Ectodermal cell (in vitro differentiated cells): ENCODE measurements around the gene PGAP1.
"Not testable (repeated sequence)": the region's sequence is repeated elsewhere in the genome, so short reads cannot be mapped to it uniquely, and the experiment has no call there.

Experiments
- H3K27ac ChIP-seq: 2 replicates; pipeline ENCODE4 v1.7.0; 2013; ENCODE audit warnings: mild to moderate bottlenecking, low read depth, low read length; ENCODE audit not compliant: insufficient read depth, poor library complexity, severe bottlenecking
- H3K27me3 ChIP-seq: 2 replicates; pipeline ENCODE4 v1.7.0; 2013; ENCODE audit warnings: mild to moderate bottlenecking, low read length; ENCODE audit not compliant: insufficient read depth, control insufficient read depth, poor library complexity, severe bottlenecking
- H3K36me3 ChIP-seq: one replicate; pipeline ENCODE4 v1.7.0; 2013; ENCODE audit warnings: low read length; ENCODE audit not compliant: control insufficient read depth, insufficient read depth
- H3K4me1 ChIP-seq: one replicate; pipeline ENCODE4 v1.7.0; 2013; ENCODE audit warnings: low read length; ENCODE audit not compliant: control insufficient read depth, insufficient read depth
- H3K4me3 ChIP-seq: 2 replicates; pipeline ENCODE4 v1.7.0; 2013; ENCODE audit warnings: low read depth, low read length, control low read depth; ENCODE audit not compliant: insufficient read depth
- H3K9me3 ChIP-seq: 2 replicates; pipeline ENCODE4 v1.7.0; 2013; ENCODE audit warnings: mild to moderate bottlenecking, low read length, moderate library complexity; ENCODE audit not compliant: control insufficient read depth
- WGBS, 2 experiments: methylation state at CpG; one replicate each; pipeline ENCODE4 v1.1.7; 2013; ENCODE audit warnings: missing lambda C conversion rate in 2 of 2; 5-methylcytosine and 5-hydroxymethylcytosine counted together

PGAP1 gene

DNA sequence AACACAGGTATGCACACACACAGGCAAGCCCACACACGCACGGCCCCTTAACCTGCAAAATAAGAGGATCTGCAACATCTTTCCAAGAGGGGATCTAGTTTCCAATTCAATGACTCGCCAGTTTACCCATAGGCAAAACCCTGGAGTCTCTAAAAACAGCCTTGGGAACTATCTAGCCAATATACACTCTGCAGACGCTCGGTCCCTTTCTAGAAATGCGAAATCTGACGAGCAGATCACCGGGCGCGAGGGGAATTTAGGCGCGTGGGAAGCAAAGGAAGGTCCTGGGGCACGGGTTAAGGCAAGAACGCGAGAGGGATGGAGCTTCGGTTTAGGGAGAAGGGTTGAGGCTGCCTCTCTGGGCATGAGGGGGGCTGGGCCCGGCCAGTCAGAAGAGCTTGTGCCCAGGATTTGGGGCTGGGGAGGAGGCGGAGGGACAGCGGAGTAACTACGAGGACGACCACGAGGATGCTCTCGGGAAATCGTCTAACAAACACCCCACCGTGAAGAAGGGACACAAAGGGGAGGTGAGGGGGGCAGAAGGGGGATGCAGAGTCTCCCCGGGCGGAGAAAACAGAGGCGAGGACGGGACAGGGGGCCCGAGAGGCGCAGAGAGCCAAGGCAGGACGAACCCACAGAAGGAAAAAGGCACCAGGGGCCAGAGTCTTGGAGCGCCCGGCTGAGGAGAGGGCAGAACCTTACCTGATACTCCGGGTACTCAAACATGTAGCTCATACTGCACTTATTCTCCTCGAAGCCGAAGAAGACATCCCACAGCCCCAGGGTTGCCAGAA, 542 bp downstream of the PGAP1 start:
- H3K4me1 ChIP-seq, result peaks cover 3% of the 10 kb centered on the region
- peak overlapping the region; percentile 96 for H3K27ac ChIP-seq
- WGBS, 2 experiments, result 0% methylated on average over 37 of the region's 37 CpGs
- peak overlapping the region; percentile 98 for H3K4me3 ChIP-seq
- no peaks in the 10 kb centered on the region for H3K36me3 ChIP-seq
- no peaks in the 10 kb centered on the region for H3K27me3 ChIP-seq
- no peaks in the 10 kb centered on the region for H3K9me3 ChIP-seq

DNA sequence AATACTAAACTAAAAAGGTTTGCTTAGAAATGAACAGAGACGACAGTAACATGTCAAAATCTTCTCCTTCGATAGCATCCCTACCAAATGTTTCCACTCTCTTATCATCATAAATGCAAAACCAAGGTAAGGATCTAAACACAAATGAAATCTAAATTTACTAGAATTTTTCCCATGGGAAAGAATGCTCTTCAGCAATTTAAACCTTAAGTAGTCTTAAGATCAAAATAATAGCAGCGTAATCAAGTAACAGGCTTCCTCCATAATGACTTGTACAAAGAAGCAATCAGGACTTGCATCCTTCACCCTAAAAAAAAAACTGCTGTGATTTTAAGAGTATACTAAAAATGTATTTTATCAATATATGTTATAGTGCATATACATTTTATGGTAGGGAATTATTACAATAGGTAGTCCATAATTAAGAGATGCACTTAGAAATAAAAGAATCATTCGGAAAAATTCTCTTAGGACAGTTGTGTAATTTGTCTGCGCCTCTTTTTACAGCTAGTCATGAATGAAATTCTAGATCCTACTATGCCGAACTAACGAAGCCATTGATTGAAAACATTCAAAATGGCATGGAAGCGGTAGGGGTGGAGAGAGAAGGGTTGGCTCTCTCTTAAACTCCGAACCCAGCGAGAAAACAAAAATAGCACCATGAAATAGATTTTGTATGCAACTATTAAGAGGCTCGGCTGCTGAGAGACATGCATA, 1.3 kb downstream of the PGAP1 start:
- H3K4me3 ChIP-seq, result peak overlapping the region; percentile 98
- H3K27ac ChIP-seq, result peak overlapping the region; percentile 96
- H3K27me3 ChIP-seq, result no peaks in the 10 kb centered on the region
- H3K36me3 ChIP-seq, result no peaks in the 10 kb centered on the region
- no peaks in the 10 kb centered on the region for H3K9me3 ChIP-seq
- 18 to 20% methylated on average over 11 of the region's 11 CpGs for WGBS, 2 experiments
- peaks cover 3% of the 10 kb centered on the region for H3K4me1 ChIP-seq

DNA sequence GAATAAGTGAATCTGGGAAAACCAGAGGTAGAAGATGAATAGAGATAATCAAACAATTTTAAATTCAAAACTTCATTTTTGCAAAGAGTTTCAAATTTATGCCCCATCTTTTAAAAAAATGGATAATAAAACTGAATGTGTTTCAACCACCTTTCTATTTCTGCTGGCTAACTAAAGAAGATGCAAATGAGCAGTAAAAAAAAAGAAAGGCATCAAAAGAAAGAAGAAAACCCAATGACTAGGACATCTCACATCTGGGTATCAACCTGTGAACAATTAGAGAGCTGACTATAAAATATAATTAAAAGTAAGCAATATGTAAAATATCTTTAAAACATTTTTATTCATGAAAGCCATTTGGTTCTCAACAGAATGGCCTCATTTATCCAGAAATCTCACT, 2.5 kb downstream of the PGAP1 start:
- H3K4me1 ChIP-seq, result peaks cover 3% of the 10 kb centered on the region
- H3K27me3 ChIP-seq, result no peaks in the 10 kb centered on the region
- H3K27ac ChIP-seq, result no peak overlapping the region
- peak overlapping the region; percentile 98 for H3K4me3 ChIP-seq
- no peaks in the 10 kb centered on the region for H3K9me3 ChIP-seq
- H3K36me3 ChIP-seq, result peaks cover 5% of the 10 kb centered on the region

DNA sequence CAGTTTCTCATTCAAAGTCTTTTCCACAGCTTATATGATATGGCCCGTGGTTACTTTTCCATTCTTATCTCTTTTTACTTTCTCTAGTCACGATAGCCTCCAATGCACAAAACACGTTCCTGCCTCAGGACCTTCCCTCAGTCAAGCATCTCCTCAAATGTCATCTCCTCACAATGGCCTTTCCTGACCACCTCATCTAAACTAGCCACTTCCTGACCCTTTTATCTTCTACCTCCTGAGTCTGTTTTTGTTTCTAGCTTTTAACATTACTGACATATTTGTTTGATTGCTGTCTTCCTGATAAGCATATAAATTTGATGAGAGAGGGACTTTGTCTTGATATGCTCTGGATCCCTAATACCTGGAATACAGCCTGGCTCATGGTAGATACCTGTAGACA, 7.6 kb downstream of the PGAP1 start:
- 95 to 97% methylated on average over 3 of the region's 3 CpGs for WGBS, 2 experiments
- peaks cover 34% of the 10 kb centered on the region for H3K36me3 ChIP-seq
- no peaks in the 10 kb centered on the region for H3K9me3 ChIP-seq
- H3K4me3 ChIP-seq, result no peak overlapping the region
- H3K27ac ChIP-seq, result no peak overlapping the region
- H3K27me3 ChIP-seq, result no peaks in the 10 kb centered on the region
- H3K4me1 ChIP-seq, result no peaks in the 10 kb centered on the region

DNA sequence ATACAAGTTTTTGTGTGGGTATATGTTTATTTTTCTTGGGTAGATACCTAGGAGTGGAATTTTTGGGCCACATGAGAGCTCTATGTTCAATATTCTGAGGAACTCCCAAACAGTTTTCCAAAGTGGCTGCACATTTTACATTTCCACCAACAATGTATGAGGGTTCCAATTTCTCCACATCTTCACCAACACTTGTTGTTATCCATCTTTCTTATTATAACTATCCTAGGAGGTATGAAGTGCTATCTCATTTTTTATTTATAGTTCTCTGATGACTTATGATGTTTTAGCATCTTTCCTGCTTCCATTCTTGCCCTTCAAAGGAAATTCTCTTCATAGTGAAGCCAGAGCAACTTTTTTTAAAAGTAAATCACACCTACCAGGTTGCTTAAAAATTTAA, 8.7 kb downstream of the PGAP1 start:
- Histone ChIP-seq H3K9me3 (no peaks in the 10 kb centered on the region), H3K27ac (no peak overlapping the region), H3K4me3 (no peak overlapping the region), H3K4me1 (no peaks in the 10 kb centered on the region), H3K36me3 (peaks cover 41% of the 10 kb centered on the region), H3K27me3 (no peaks in the 10 kb centered on the region)

DNA sequence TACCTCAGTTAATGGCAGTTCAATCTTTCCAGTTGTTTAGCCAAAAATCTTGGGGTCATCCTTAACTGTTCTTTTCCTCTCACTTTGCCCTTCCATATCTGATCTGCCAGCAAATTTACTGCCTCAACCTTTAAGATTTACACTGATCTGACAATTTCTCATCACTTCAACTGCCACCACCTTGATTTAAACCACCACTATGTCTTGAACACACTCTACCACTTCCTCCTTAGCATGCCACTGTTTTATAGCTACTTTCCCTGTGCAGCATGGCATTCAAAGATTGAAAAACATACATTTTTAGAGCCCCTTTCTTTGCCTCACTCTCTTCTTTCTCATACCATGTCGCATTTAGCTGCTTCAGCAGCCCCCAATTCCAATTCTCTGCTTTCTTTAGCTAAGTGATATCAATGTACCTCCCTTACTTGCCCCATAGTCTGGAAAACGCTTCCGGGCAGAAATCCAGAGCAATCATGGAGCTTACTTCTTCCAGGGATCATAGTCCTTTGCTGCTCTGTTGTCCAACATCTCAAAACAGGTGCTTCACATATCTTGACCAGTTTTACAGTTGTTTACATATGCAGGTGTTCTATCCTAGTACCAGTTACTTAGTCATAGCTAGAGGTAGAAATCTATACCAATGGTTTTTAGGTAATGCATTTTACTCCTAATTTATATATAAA, 10.9 kb downstream of the PGAP1 start:
- no peaks in the 10 kb centered on the region for H3K27me3 ChIP-seq
- H3K9me3 ChIP-seq, result no peaks in the 10 kb centered on the region
- H3K4me1 ChIP-seq, result no peaks in the 10 kb centered on the region
- peaks cover 53% of the 10 kb centered on the region for H3K36me3 ChIP-seq
- WGBS, 2 experiments, result 92 to 96% methylated on average over 3 of the region's 3 CpGs
- H3K27ac ChIP-seq, result no peak overlapping the region
- no peak overlapping the region for H3K4me3 ChIP-seq

DNA sequence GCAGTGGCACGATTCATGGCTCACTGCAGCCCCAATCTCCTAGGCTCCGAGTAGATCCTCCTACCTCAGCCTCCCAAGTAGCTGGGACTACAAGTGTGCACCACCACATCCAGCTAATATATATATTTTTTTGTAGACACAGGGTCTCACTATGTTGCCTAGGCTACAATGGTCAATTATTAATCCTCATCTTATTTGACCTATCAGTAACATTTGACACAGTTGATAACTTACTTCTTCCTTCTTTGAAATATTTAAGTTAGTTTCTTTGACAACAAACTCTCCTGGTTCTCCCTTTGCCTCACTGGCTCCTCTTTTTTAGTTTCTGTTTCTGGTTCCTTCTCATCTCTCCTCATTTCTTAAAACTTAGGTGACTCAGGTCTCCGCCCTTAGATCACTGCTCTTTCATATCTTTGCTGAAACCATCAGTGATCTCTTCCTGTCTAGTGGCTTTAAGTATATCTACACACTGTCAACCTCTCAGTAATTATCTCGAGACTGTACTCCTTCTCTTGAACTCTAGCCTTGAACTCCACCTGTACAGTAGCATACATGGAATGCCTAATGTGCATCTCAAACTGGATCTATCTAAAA, 11.5 kb downstream of the PGAP1 start:
- no peaks in the 10 kb centered on the region for H3K27me3 ChIP-seq
- H3K9me3 ChIP-seq, result no peaks in the 10 kb centered on the region
- H3K4me3 ChIP-seq, result no peak overlapping the region
- 89 to 95% methylated on average over 4 of the region's 4 CpGs for WGBS, 2 experiments
- peaks cover 53% of the 10 kb centered on the region for H3K36me3 ChIP-seq
- H3K4me1 ChIP-seq, result no peaks in the 10 kb centered on the region
- no peak overlapping the region for H3K27ac ChIP-seq

DNA sequence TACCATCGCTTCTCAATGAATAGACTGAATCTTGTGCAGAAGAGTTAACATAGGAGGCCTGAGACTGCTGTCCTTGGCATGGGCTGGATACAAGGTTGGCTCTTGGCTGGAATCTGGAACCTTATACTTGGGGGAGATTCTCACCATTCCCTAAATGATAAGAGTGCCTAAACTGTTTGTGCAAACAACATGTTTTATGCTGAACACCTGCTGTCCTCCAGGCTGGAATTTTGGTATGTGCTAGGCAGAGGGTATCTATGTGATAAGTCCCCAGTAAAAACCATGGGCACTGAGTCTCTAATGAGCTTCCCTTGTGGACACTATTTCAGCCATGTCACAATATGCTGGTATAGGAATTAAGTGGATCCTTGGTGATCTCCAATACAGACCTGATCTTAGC, 12.8 kb downstream of the PGAP1 start:
- peaks cover 44% of the 10 kb centered on the region for H3K36me3 ChIP-seq
- H3K4me3 ChIP-seq, result no peak overlapping the region
- H3K27ac ChIP-seq, result no peak overlapping the region
- 91 to 100% methylated on average over 1 of the region's 1 CpG for WGBS, 2 experiments
- H3K9me3 ChIP-seq, result no peaks in the 10 kb centered on the region
- no peaks in the 10 kb centered on the region for H3K27me3 ChIP-seq
- H3K4me1 ChIP-seq, result no peaks in the 10 kb centered on the region

DNA sequence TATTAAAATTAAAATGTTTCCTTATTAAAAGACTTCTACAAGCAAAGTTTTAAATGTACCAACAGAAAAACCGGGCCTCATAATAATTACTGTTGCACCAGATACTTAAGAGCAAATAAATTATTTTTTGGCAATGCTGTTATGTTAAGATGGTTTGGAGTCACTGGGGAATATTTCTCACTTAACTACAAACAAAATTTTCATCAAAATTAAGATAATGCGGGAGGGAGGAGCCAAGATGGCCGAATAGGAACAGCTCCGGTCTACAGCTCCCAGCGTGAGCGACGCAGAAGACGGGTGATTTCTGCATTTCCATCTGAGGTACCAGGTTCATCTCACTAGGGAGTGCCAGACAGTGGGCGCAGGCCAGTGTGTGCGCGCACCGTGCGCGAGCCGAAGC, 21.1 kb downstream of the PGAP1 start:
- not testable (repeated sequence) for H3K27ac ChIP-seq
- peak overlapping the region; percentile 4 for H3K4me3 ChIP-seq

DNA sequence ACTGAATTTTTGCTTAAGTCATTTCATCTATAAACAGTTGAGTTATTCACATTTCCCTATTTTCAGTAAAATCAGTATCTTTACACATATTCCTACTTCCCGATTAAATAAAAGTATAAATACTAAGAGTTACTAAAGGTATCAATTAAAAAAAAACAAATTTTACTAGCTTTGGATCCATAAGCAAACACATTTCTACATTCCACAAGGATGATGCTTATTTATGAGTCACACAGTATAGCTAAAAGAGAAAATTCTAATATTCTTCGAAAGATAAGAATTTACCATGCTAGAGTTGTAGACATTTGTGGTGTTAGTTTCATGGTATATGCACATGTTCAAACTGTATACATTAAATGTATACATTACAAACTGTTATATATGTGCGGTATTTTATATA, 23.7 kb downstream of the PGAP1 start:
- Histone ChIP-seq H3K36me3 (peaks cover 17% of the 10 kb centered on the region), H3K9me3 (no peaks in the 10 kb centered on the region), H3K27ac (no peak overlapping the region), H3K4me1 (peaks cover 7% of the 10 kb centered on the region), H3K4me3 (no peak overlapping the region), H3K27me3 (no peaks in the 10 kb centered on the region)
- WGBS, 2 experiments, result 100% methylated on average over 2 of the region's 3 CpGs; no CpG with 5 or more reads in 1 of the 2 experiments

More for the DNA sequence above, 21.1 kb downstream of the PGAP1 start:
- H3K27me3 ChIP-seq, H3K36me3 ChIP-seq, H3K4me1 ChIP-seq, H3K9me3 ChIP-seq: not testable (repeated sequence)
- WGBS, 2 experiments, result no CpG with 5 or more reads among the region's 15 CpGs
